Glutamatergic neuron (in vitro differentiated cells): ENCODE data around the gene RBFOX1. TPM values are rescaled to one million over a fixed set of nuclear protein-coding genes. Genes with fewer than 3 reads are reported as not detected.
"Not testable (repeated sequence)": the region's sequence is repeated elsewhere in the genome, so short reads cannot be mapped to it uniquely, and the experiment has no call there.

Experiments
- DNase-seq: peaks from one replicate; pipeline ENCODE4 v3.0.0; 2022
- H3K27ac Mint-ChIP-seq: one replicate; pipeline ENCODE4 v1.8.0; 2020; ENCODE audit warnings: mild to moderate bottlenecking, mixed read lengths, inconsistent platforms; ENCODE audit not compliant: unreplicated experiment
- H3K27me3 Mint-ChIP-seq: one replicate; pipeline ENCODE4 v1.8.0; 2020; ENCODE audit warnings: mild to moderate bottlenecking, moderate library complexity, mixed read lengths, inconsistent platforms; ENCODE audit not compliant: unreplicated experiment
- H3K36me3 Mint-ChIP-seq: one replicate; pipeline ENCODE4 v1.8.0; 2020; ENCODE audit warnings: mild to moderate bottlenecking, mixed read lengths, inconsistent platforms; ENCODE audit not compliant: unreplicated experiment
- H3K4me1 Mint-ChIP-seq: one replicate; pipeline ENCODE4 v1.8.0; 2020; ENCODE audit warnings: mild to moderate bottlenecking, low read depth, mixed read lengths, inconsistent platforms; ENCODE audit not compliant: unreplicated experiment
- H3K4me3 Mint-ChIP-seq: one replicate; pipeline ENCODE4 v1.8.0; 2020; ENCODE audit warnings: mild to moderate bottlenecking, mixed read lengths, inconsistent platforms; ENCODE audit not compliant: unreplicated experiment
- H3K9me3 Mint-ChIP-seq: one replicate; pipeline ENCODE4 v1.8.0; 2020; ENCODE audit warnings: mild to moderate bottlenecking, moderate library complexity, mixed read lengths, inconsistent platforms; ENCODE audit not compliant: unreplicated experiment
- CTCF ChIP-seq: fragments of 200-600 bp; sonication (generic); IDR thresholded peaks from one replicate; pipeline ENCODE4 v1.5.0; 2021; ENCODE audit not compliant: partially characterized antibody, unreplicated experiment
- total RNA-seq: library from RNA; stranded (reverse); fragmentation: NEBNext Ultra II Directional; extraction: Animal tissue kit (Norgen Biotek cat#: 25700); gene quantifications from one replicate; pipeline ENCODE4 v1.2.1, GENCODE V29; 2021; ENCODE audit not compliant: unreplicated experiment

Gene RBFOX1
- total RNA-seq, 1 donor from 2014 or later, result 30.5 TPM

GRCh38 chr16:7497691-7498090 lies 165.0 kb downstream of the RBFOX1 start:
- no peaks in the 10 kb centered on the region for H3K4me1 Mint-ChIP-seq
- peaks cover 2% of the 10 kb centered on the region for H3K27me3 Mint-ChIP-seq
- no peaks in the 10 kb centered on the region for H3K36me3 Mint-ChIP-seq
- no peak for DNase-seq
- TF ChIP-seq CTCF, result no peak
- H3K4me3 Mint-ChIP-seq, result no peak overlapping the region
- H3K9me3 Mint-ChIP-seq, result peaks cover 2% of the 10 kb centered on the region
- no peak overlapping the region for H3K27ac Mint-ChIP-seq

- TF ChIP-seq CTCF, result no peak
- Mint-ChIP-seq H3K27ac (no peak overlapping the region), H3K27me3 (peaks cover 2% of the 10 kb centered on the region), H3K9me3 (peaks cover 5% of the 10 kb centered on the region), H3K36me3 (no peaks in the 10 kb centered on the region), H3K4me1 (peaks cover 6% of the 10 kb centered on the region), H3K4me3 (no peak overlapping the region)
- DNase-seq, result no peak
These were observed 169.2 kb downstream of the RBFOX1 start for GRCh38 chr16:7501868-7502267.

GRCh38 chr16:7502591-7503157 lies 170.0 kb downstream of the RBFOX1 start:
- not testable (repeated sequence) for H3K9me3 Mint-ChIP-seq, DNase-seq, H3K36me3 Mint-ChIP-seq, H3K27me3 Mint-ChIP-seq, H3K4me3 Mint-ChIP-seq, H3K27ac Mint-ChIP-seq, H3K4me1 Mint-ChIP-seq

- H3K4me1 Mint-ChIP-seq, result peaks cover 8% of the 10 kb centered on the region
- H3K4me3 Mint-ChIP-seq, result no peak overlapping the region
- no peak overlapping the region for H3K27ac Mint-ChIP-seq
- H3K9me3 Mint-ChIP-seq, result peaks cover 5% of the 10 kb centered on the region
- H3K36me3 Mint-ChIP-seq, result no peaks in the 10 kb centered on the region
- H3K27me3 Mint-ChIP-seq, result peaks cover 2% of the 10 kb centered on the region
- no peak for DNase-seq
- no peak for TF ChIP-seq CTCF
These were observed 171.0 kb downstream of the RBFOX1 start for GRCh38 chr16:7503666-7504065.

GRCh38 chr16:7504844-7505243 lies 172.2 kb downstream of the RBFOX1 start:
- no peak for DNase-seq
- peaks cover 10% of the 10 kb centered on the region for H3K9me3 Mint-ChIP-seq
- H3K27me3 Mint-ChIP-seq, result peaks cover 2% of the 10 kb centered on the region
- TF ChIP-seq CTCF, result no peak
- no peaks in the 10 kb centered on the region for H3K36me3 Mint-ChIP-seq
- H3K4me3 Mint-ChIP-seq, result no peak overlapping the region
- peaks cover 12% of the 10 kb centered on the region for H3K4me1 Mint-ChIP-seq
- H3K27ac Mint-ChIP-seq, result no peak overlapping the region

GRCh38 chr16:7505495-7505894 lies 172.8 kb downstream of the RBFOX1 start:
- no peak overlapping the region for H3K4me3 Mint-ChIP-seq
- H3K9me3 Mint-ChIP-seq, result peaks cover 13% of the 10 kb centered on the region
- no peak for TF ChIP-seq CTCF
- H3K27me3 Mint-ChIP-seq, result peaks cover 2% of the 10 kb centered on the region
- DNase-seq, result no peak
- H3K27ac Mint-ChIP-seq, result no peak overlapping the region
- no peaks in the 10 kb centered on the region for H3K36me3 Mint-ChIP-seq
- peaks cover 19% of the 10 kb centered on the region for H3K4me1 Mint-ChIP-seq
